Endodermal cell (in vitro differentiated cells): ENCODE data around the gene KLHL26. TPM values are rescaled to one million over a fixed set of nuclear protein-coding genes. Genes with fewer than 3 reads are reported as not detected.

Experiments
- DNase-seq: peaks from one replicate; pipeline ENCODE4 v3.0.0-alpha.2; 2017
- H3K27ac ChIP-seq: 2 replicates; pipeline ENCODE4 v1.5.1; 2013; ENCODE audit warnings: mild to moderate bottlenecking, low read depth, low read length, moderate library complexity
- H3K27me3 ChIP-seq: 2 replicates; pipeline ENCODE4 v1.6.1; 2013; ENCODE audit warnings: mild to moderate bottlenecking, low read length, moderate library complexity; ENCODE audit not compliant: insufficient read depth, control insufficient read depth, poor library complexity, severe bottlenecking
- H3K36me3 ChIP-seq: 2 replicates; pipeline ENCODE4 v1.7.0; 2013; ENCODE audit warnings: mild to moderate bottlenecking, low read length, moderate library complexity; ENCODE audit not compliant: control insufficient read depth, insufficient read depth
- H3K4me1 ChIP-seq: one replicate; pipeline ENCODE4 v1.7.0; 2013; ENCODE audit warnings: low read length; ENCODE audit not compliant: control insufficient read depth, insufficient read depth
- H3K4me3 ChIP-seq: 2 replicates; pipeline ENCODE4 v1.5.1; 2013; ENCODE audit warnings: mild to moderate bottlenecking, low read length, moderate library complexity
- H3K9ac ChIP-seq: 2 replicates; pipeline ENCODE4 v1.6.1; 2013; ENCODE audit warnings: mild to moderate bottlenecking, low read length, moderate library complexity; ENCODE audit not compliant: poor library complexity, severe bottlenecking; ENCODE audit errors: extremely low read depth
- H3K9me3 ChIP-seq: 2 replicates; pipeline ENCODE4 v1.6.1; 2013; ENCODE audit warnings: mild to moderate bottlenecking, low read length, moderate library complexity; ENCODE audit not compliant: control insufficient read depth
- H3K27ac Mint-ChIP-seq: 2 replicates; pipeline ENCODE4 v1.8.0; 2020; ENCODE audit warnings: mixed read lengths
- H3K27me3 Mint-ChIP-seq: 2 replicates; pipeline ENCODE4 v1.8.0; 2021; ENCODE audit warnings: mild to moderate bottlenecking, mixed read lengths; ENCODE audit not compliant: insufficient read depth
- H3K36me3 Mint-ChIP-seq: 2 replicates; pipeline ENCODE4 v1.8.0; 2020; ENCODE audit warnings: low read depth, mixed read lengths
- H3K4me1 Mint-ChIP-seq: 2 replicates; pipeline ENCODE4 v1.8.0; 2020; ENCODE audit warnings: mixed read lengths
- H3K4me3 Mint-ChIP-seq: 2 replicates; pipeline ENCODE4 v1.8.0; 2020; ENCODE audit warnings: mild to moderate bottlenecking, moderate library complexity, mixed read lengths
- H3K9me3 Mint-ChIP-seq: 2 replicates; pipeline ENCODE4 v1.8.0; 2020; ENCODE audit warnings: mild to moderate bottlenecking, mixed read lengths
- CTCF ChIP-seq: fragments of 200-600 bp; sonication (generic); conservative IDR thresholded peaks from 2 replicates; pipeline ENCODE4 v1.5.0; 2021; ENCODE audit warnings: antibody characterized with exemption, mild to moderate bottlenecking
- WGBS, 2 experiments: methylation state at CpG; one replicate each; pipeline versions ENCODE4 v1.1.5 to v1.1.7; 2013; ENCODE audit warnings: missing lambda C conversion rate in 2 of 2, mixed read lengths in 1 of 2; ENCODE audit not compliant: insufficient coverage in 1 of 2, insufficient read length in 1 of 2; 5-methylcytosine and 5-hydroxymethylcytosine counted together
- total RNA-seq, 2 donors: library from RNA; stranded (reverse); fragmentation: NEBNext Ultra II Directional in 1 of 2; extraction: Animal tissue kit (Norgen Biotek cat#: 25700) in 1 of 2; gene quantifications; 2 replicates in 1 of 2; 3 replicates in 1 of 2; pipeline ENCODE4 v1.2.1, GENCODE V29; 2021

Gene KLHL26
- total RNA-seq, 2 donors from 2014 or later: 9.4 to 11.2 TPM

- Mint-ChIP-seq H3K36me3 (peaks cover 5% of the 10 kb centered on the region), H3K27ac (peak within 1 kb of the TSS; percentile 74), H3K27me3 (peaks cover 3% of the 10 kb centered on the region), H3K4me1 (peaks cover 8% of the 10 kb centered on the region), H3K9me3 (no peaks in the 10 kb centered on the region), H3K4me3 (peak within 1 kb of the TSS; percentile 75)
- Histone ChIP-seq H3K36me3 (no peaks in the 10 kb centered on the region), H3K4me1 (peaks cover 3% of the 10 kb centered on the region), H3K27me3 (no peaks in the 10 kb centered on the region), H3K27ac (peak within 1 kb of the TSS; percentile 51), H3K9me3 (no peaks in the 10 kb centered on the region), H3K9ac (peak within 1 kb of the TSS; percentile 41), H3K4me3 (peak within 1 kb of the TSS; percentile 91)
- 1 to 28% methylated on average over 3 to 71 of the region's 93 CpGs for WGBS, 2 experiments
- DNase-seq: peak; percentile 94
- TF ChIP-seq CTCF: no peak
Measured at GRCh38 chr19:18683109-18683957, 46.5 kb downstream of the KLHL26 start, which contains the start of gene CRTC1. TSS of gene CRTC1 (plus strand) at chr19:18683680. CDS start at chr19:18683703, 23 bp downstream.

- peak overlapping the region; percentile 75 for H3K4me3 Mint-ChIP-seq
- no peaks in the 10 kb centered on the region for H3K9me3 Mint-ChIP-seq
- peak; percentile 47 for DNase-seq
- no peaks in the 10 kb centered on the region for H3K27me3 ChIP-seq
- H3K27me3 Mint-ChIP-seq: peaks cover 3% of the 10 kb centered on the region
- H3K27ac ChIP-seq: no peak overlapping the region
- peaks cover 3% of the 10 kb centered on the region for H3K4me1 ChIP-seq
- peaks cover 8% of the 10 kb centered on the region for H3K36me3 Mint-ChIP-seq
- H3K4me1 Mint-ChIP-seq: peaks cover 8% of the 10 kb centered on the region
- peak overlapping the region; percentile 35 for H3K9ac ChIP-seq
- 26 to 46% methylated on average over 6 to 16 of the region's 16 CpGs for WGBS, 2 experiments
- TF ChIP-seq CTCF: no peak
- H3K4me3 ChIP-seq: peak overlapping the region; percentile 91
- H3K36me3 ChIP-seq: no peaks in the 10 kb centered on the region
- H3K9me3 ChIP-seq: no peaks in the 10 kb centered on the region
- no peak overlapping the region for H3K27ac Mint-ChIP-seq
Measured at GRCh38 chr19:18683958-18684641, 47.3 kb downstream of the KLHL26 start.

- H3K27ac Mint-ChIP-seq: no peak overlapping the region
- DNase-seq: peak; percentile 46
- no peak overlapping the region for H3K27ac ChIP-seq
- peaks cover 3% of the 10 kb centered on the region for H3K27me3 Mint-ChIP-seq
- peak overlapping the region; percentile 75 for H3K4me3 Mint-ChIP-seq
- no peak for TF ChIP-seq CTCF
- peak overlapping the region; percentile 91 for H3K4me3 ChIP-seq
- WGBS, 2 experiments: 90 to 93% methylated on average over 3 of the region's 3 CpGs
- peaks cover 3% of the 10 kb centered on the region for H3K4me1 ChIP-seq
- H3K4me1 Mint-ChIP-seq: peaks cover 8% of the 10 kb centered on the region
- H3K36me3 Mint-ChIP-seq: peaks cover 8% of the 10 kb centered on the region
- no peaks in the 10 kb centered on the region for H3K9me3 ChIP-seq
- no peaks in the 10 kb centered on the region for H3K27me3 ChIP-seq
- no peaks in the 10 kb centered on the region for H3K9me3 Mint-ChIP-seq
- no peak overlapping the region for H3K9ac ChIP-seq
- H3K36me3 ChIP-seq: no peaks in the 10 kb centered on the region
Measured at GRCh38 chr19:18684642-18684993, 47.8 kb downstream of the KLHL26 start.
